AG04450 (cell line): ENCODE results near the gene DCHS2. TPM values are rescaled to one million over a fixed set of nuclear protein-coding genes. Genes with fewer than 3 reads are reported as not detected.

ENCODE experiments used
- CTCF ChIA-PET: fragments of 300-600, 350-600 bp; formaldehyde crosslinking; extraction: SDS; loops from one replicate; lab custom pipeline; 2022; ENCODE audit warnings: antibody characterized with exemption, inconsistent platforms; lab: Charles Lee
- POLR2A ChIA-PET: fragments of 350-600 bp; formaldehyde crosslinking; extraction: SDS; loops from one replicate; lab custom pipeline; 2021; ENCODE audit warnings: antibody characterized with exemption, inconsistent platforms; lab: Yijun Ruan, JAX
- DNase-seq: peaks from one replicate; pipeline ENCODE4 v3.0.0-alpha.2; 2011; ENCODE audit warnings: low read depth, low spot score
- H3K27ac ChIP-seq: one replicate; pipeline ENCODE4 v1.5.1; 2012; ENCODE audit warnings: low read depth, low read length, control low read depth
- H3K27me3 ChIP-seq: one replicate; pipeline ENCODE4 v1.6.0; 2012; ENCODE audit warnings: low read length; ENCODE audit not compliant: control insufficient read depth, insufficient read depth
- H3K4me3 ChIP-seq: 2 replicates; pipeline ENCODE4 v1.5.1; 2011; ENCODE audit warnings: mild to moderate bottlenecking, low read depth, low read length, control low read depth
- H3K9me3 ChIP-seq: 2 replicates; pipeline ENCODE4 v1.5.1; 2012; ENCODE audit warnings: low read length; ENCODE audit not compliant: control insufficient read depth, insufficient read depth
- polyA plus RNA-seq: library from polyadenylated mRNA; depleted of rRNA; stranded (reverse); fragments of >200 nt; gene quantifications from 2 replicates; pipeline ENCODE4 v1.2.3, GENCODE V29; 2011
- TF ChIP-seq, protein P1 (sequence below): IDR thresholded peaks from 2 replicates; pipeline ENCODE4 v1.5.1; 2011; ENCODE audit warnings: low read depth, low read length, control low read depth, inconsistent platforms

DCHS2 gene
- polyA plus RNA-seq, 1 experiment: not detected

DNA sequence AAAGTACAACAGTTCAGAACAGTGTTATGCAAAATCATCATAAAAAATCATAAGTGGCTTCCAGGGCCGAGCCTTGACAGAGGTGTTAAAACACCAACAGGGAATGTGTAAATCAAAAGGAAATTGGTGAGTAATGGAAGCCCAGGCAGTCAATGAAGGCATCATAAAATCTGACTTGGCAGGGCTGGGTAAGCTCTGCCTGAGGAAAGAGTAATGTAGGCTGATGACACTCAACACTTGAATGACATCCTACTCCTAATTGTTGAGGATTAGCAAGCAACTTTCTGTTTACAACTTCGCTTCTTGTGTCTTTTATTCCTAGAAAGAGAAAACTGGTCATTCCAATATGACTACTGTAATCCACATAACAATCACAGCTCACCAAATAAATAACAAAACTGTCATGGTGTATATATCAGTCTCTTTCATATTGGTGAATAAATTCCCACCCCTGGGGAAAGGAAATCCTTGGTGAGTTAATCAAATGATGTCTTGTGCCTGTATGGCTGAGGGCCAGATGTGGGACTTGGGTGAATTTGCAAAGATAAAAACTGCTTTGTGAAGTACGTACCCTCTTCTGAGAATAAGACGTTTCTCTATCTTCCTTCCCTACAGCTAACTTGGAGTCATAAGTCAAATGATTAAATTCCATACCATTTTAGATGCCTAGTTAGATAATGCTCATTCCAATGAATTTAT, 196.8 kb downstream of the DCHS2 start:
- H3K9me3 ChIP-seq: no peaks in the 10 kb centered on the region
- H3K27me3 ChIP-seq: no peaks in the 10 kb centered on the region
- H3K4me3 ChIP-seq: no peak overlapping the region
- no peak overlapping the region for H3K27ac ChIP-seq
- DNase-seq: no peak
- POLR2A ChIA-PET: no interaction called here
- TF ChIP-seq, protein P1, sequence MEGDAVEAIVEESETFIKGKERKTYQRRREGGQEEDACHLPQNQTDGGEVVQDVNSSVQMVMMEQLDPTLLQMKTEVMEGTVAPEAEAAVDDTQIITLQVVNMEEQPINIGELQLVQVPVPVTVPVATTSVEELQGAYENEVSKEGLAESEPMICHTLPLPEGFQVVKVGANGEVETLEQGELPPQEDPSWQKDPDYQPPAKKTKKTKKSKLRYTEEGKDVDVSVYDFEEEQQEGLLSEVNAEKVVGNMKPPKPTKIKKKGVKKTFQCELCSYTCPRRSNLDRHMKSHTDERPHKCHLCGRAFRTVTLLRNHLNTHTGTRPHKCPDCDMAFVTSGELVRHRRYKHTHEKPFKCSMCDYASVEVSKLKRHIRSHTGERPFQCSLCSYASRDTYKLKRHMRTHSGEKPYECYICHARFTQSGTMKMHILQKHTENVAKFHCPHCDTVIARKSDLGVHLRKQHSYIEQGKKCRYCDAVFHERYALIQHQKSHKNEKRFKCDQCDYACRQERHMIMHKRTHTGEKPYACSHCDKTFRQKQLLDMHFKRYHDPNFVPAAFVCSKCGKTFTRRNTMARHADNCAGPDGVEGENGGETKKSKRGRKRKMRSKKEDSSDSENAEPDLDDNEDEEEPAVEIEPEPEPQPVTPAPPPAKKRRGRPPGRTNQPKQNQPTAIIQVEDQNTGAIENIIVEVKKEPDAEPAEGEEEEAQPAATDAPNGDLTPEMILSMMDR: no peak
- CTCF ChIA-PET: no interaction called here

DNA sequence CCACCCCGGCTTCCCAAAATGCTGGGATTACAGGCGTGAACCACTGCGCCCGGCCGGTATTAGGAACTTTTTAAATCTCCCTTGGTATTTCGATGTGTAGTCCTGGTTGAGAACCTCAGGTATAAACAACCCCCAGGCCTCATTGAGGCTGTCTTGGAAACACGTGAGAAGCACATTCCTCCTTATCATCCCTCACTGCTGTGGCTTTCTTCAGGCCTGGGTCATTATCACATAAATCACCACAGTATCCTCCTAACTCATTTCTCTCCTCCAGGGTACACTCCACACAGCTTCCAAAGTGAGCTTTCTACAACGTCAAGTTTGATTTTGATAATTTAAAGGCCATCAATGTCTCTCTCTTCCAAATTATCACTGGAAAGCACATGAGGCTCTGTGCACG, 198.2 kb downstream of the DCHS2 start:
- POLR2A ChIA-PET: no interaction called here
- H3K27me3 ChIP-seq: no peaks in the 10 kb centered on the region
- CTCF ChIA-PET: no interaction called here
- no peaks in the 10 kb centered on the region for H3K9me3 ChIP-seq
- no peak overlapping the region for H3K4me3 ChIP-seq
- no peak for DNase-seq
- H3K27ac ChIP-seq: no peak overlapping the region
- TF ChIP-seq, protein P1: no peak

DNA sequence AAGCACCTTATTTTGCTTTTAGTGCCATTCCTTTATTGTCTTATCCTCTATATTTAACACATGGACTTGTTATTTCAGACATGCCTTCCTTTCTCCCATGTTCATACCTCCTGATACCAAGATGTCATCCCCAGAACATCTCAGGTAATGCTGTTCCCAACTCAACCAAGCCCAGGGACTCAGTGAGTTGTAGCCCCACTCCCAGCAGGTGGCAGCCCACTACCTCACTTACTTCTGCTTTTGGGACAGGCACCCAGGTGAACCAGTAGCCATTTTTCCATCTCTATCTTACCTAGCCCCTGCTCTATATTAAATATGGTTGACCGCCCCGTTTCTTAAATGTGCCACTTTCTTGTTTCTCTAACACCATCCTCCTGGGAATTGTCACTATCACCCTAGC, 199.0 kb downstream of the DCHS2 start:
- CTCF ChIA-PET: no interaction called here

DNA sequence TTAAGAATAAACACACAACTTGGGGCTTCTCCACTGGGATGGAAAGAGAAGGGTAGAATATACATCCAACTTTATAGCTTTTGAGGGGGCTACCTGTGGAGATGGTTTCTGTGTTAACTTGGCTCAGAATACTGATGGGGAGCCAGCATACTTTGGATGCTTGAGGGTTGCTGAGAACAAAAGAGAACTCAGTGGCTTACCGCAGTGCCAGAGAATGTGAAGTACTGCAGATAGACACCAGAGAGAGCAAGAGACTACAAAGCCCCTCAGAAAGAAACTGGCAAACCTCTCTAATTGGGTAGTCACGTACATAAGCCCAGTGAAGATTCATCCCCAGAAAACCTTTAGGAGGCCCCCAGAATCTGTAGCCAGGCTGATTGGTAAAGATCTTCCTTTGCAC, 214.4 kb downstream of the DCHS2 start:
- Histone ChIP-seq H3K9me3 (no peaks in the 10 kb centered on the region), H3K27ac (no peak overlapping the region), H3K27me3 (no peaks in the 10 kb centered on the region), H3K4me3 (no peak overlapping the region)
- no peak for DNase-seq
- TF ChIP-seq, protein P1: no peak
- ChIA-PET CTCF (no interaction called here), POLR2A (no interaction called here)

More for the DNA sequence above, 199.0 kb downstream of the DCHS2 start:
- TF ChIP-seq, protein P1: no peak
- no peak overlapping the region for H3K4me3 ChIP-seq
- H3K27ac ChIP-seq: no peak overlapping the region
- H3K9me3 ChIP-seq: no peaks in the 10 kb centered on the region
- POLR2A ChIA-PET: no interaction called here
- DNase-seq: no peak
- H3K27me3 ChIP-seq: no peaks in the 10 kb centered on the region

DNA sequence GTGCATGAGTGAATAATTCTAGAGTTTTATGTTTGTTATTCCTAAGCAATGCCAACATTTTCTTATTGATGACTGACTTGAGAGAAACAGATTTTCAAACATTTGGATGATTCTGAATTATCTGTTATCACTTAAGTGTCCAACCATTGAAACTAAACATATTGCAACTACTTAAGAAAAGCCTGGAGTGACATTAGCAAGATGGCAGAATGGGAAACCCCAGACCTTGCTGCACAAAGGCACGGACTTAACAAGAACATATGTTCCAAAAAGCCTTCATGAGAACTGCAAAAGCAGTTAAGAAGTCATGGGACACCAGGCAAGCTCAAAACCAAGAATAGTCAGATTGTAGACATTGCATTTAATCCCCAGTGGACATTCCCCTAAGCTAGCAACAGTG, 215.1 kb downstream of the DCHS2 start:
- Histone ChIP-seq H3K27ac (no peak overlapping the region), H3K9me3 (no peaks in the 10 kb centered on the region), H3K27me3 (no peaks in the 10 kb centered on the region), H3K4me3 (no peak overlapping the region)
- ChIA-PET POLR2A (no interaction called here), CTCF (no interaction called here)
- TF ChIP-seq, protein P1: no peak
- no peak for DNase-seq
